ENCODE results near the gene NCAPH2. TPM values are rescaled to one million over a fixed set of nuclear protein-coding genes. Genes with fewer than 3 reads are reported as not detected.

Gene NCAPH2
- total and polyA plus RNA-seq, 2 of the 13 experiments (the other 11 are each of a cell fraction or from before 2014, with no cell fraction given): 28.1 to 64.4 TPM

DNA sequence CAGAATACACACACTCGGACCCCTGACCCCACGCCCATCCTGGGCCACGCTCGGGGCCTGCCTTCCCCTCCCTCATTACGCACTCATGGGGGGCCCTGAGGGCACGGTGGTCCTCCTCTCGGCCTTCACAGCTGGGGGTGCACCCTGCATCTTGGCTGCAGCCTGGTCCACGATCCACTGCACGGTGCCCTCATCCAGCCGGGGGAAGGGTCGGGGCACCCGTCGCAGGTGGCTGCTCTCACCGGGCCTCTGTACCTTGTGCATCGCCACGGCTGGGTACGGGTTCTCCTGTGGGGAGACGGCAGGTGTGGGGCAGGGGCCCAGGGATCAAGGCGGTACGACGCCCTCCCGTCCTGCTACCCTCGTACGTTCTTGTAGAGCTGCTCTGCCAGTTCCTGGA is 43.6 kb upstream of the NCAPH2 start:
- ChIA-PET CTCF (ENCODE audit: low intra/inter-chr PET ratio, low total read pairs) (no interaction called here), POLR2A (no interaction called here)
- TF ChIP-seq ZNF549 (CRISPR knock-in tag; IDR thresholded peaks at IDR 0.05) (no peak), ZNF335 (CRISPR knock-in tag; IDR thresholded peaks at IDR 0.05) (no peak), HDAC1 (CRISPR knock-in tag; IDR thresholded peaks at IDR 0.05) (no peak), ATF1 (CRISPR knock-in tag; IDR thresholded peaks at IDR 0.05) (no peak)
- no peaks in the 10 kb centered on the region for H3K27me3 ChIP-seq (ENCODE audit: control insufficient read depth in 1 of 2, insufficient read depth in 2 of 2, low read length in 2 of 2)
- no peak overlapping the region for H3K4me3 ChIP-seq (replicated peaks in 1 of 3; ENCODE audit: insufficient read depth in 1 of 3, low read depth in 2 of 3, low read length in 3 of 3)
- peaks cover 4% of the 10 kb centered on the region for H3K79me2 ChIP-seq (ENCODE audit: insufficient read depth, low read length)
- ATAC-seq (no peak), FAIRE-seq (no peak), DNase-seq (ENCODE audit: low spot score) (no peak)
- H3K4me2 ChIP-seq (ENCODE audit: low read depth, low read length): no peak overlapping the region
- intact Hi-C loops (cut with micrococcal nuclease; ENCODE audit: unreplicated experiment): no loop called here
- 93% methylated on average over 22 of the region's 24 CpGs for WGBS (ENCODE audit: low lambda C conversion rate)
- no peak overlapping the region for H3K27ac ChIP-seq (ENCODE audit: extremely low read length, insufficient read depth, low read length)
- H3K9ac ChIP-seq (ENCODE audit: insufficient read depth, low read depth, low read length): no peak overlapping the region
- no peak overlapping the region for H2AFZ ChIP-seq (ENCODE audit: low read length)
- peaks cover 35 to 65% of the 10 kb centered on the region in 2 experiments; a peak in 4 of 5 replicates for H3K36me3 ChIP-seq (replicated peaks in 1 of 2; ENCODE audit: control insufficient read depth in 1 of 2, insufficient read depth in 2 of 2, low read length in 2 of 2)
- in situ Hi-C loops (cut with HindIII; ENCODE audit: extremely low pct_ligation_motif_present, low pct_unique_long_range_greater_than_20kb): no loop called here
- no peaks in the 10 kb centered on the region for H4K20me1 ChIP-seq (ENCODE audit: insufficient read depth, low read length)
- no peaks in the 10 kb centered on the region for H3K4me1 ChIP-seq (ENCODE audit: insufficient read depth, low read length)
- H3K9me3 ChIP-seq (ENCODE audit: low read length): no peaks in the 10 kb centered on the region
- no TSS peak for BruUV-seq (replicated peaks)

DNA sequence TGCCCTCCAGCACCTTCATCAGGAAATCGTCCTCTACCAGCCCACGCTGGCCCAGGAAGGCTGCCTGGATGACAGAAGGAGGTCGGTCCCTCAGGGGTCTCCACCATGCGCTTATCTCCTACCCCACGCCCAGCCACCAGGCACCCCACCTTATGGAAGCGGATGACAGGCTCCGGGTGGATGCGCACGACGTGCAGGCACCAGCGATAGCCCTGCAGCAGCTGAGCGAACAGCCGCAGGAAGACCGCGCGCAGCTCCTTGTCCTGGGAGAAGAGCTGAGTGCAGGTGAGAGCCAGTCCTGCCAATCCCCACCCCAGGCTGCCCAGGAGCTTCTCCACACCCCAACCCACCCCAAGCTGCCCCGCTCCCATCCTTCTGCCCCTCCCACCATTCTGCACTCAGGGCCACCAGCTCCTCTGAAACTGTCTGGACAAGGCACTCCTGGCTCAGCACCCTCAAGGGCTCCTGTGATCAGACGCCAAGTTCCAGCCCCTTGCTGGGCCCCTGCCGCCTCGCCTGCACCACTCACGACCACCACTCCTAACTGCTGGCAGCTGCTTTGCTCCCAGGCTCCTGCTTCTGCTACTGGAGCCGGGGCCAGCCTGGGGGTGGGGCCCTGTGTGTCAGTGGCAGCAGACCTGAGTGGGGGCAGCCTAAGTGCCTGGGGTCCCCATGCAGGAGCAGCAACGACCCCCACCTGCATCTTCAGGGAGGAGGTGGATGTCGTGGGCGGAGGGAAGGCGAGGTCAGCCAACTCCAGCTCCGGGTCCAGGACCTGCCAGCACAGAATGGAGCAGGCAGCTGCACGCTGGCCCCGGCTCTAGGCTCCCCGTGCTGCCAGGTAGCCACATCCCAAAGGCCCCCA is 42.7 kb upstream of the NCAPH2 start:
- ChIA-PET CTCF (ENCODE audit: low intra/inter-chr PET ratio, low total read pairs) (no interaction called here), POLR2A (no interaction called here)

More for the DNA sequence above, 42.7 kb upstream of the NCAPH2 start:
- Histone ChIP-seq H3K4me1 (ENCODE audit: insufficient read depth, low read length) (0 out of 2 replicates have a peak, but pooled peaks cover 5% of the 10 kb centered on the region), H3K27me3 (ENCODE audit: control insufficient read depth in 1 of 2, insufficient read depth in 2 of 2, low read length in 2 of 2) (no peaks in the 10 kb centered on the region), H4K20me1 (ENCODE audit: insufficient read depth, low read length) (peaks cover 3% of the 10 kb centered on the region; the same call in 1 of the 2 replicates), H3K79me2 (ENCODE audit: insufficient read depth, low read length) (peaks cover 11% of the 10 kb centered on the region), H2AFZ (ENCODE audit: low read length) (no peak overlapping the region), H3K36me3 (replicated peaks in 1 of 2; ENCODE audit: control insufficient read depth in 1 of 2, insufficient read depth in 2 of 2, low read length in 2 of 2) (peaks cover 31 to 59% of the 10 kb centered on the region in 2 experiments; a peak in 4 of 5 replicates), H3K9ac (ENCODE audit: insufficient read depth, low read depth, low read length) (no peak overlapping the region), H3K4me3 (replicated peaks in 1 of 3; ENCODE audit: insufficient read depth in 1 of 3, low read depth in 2 of 3, low read length in 3 of 3) (no peak overlapping the region), H3K27ac (ENCODE audit: extremely low read length, insufficient read depth, low read length) (no peak overlapping the region), H3K4me2 (ENCODE audit: low read depth, low read length) (no peak overlapping the region), H3K9me3 (ENCODE audit: low read length) (no peaks in the 10 kb centered on the region)
- DNase-seq (ENCODE audit: low spot score) (no peak), FAIRE-seq (no peak), ATAC-seq (no peak)
- in situ Hi-C loops (cut with HindIII; ENCODE audit: extremely low pct_ligation_motif_present, low pct_unique_long_range_greater_than_20kb) (no loop called here), intact Hi-C loops (cut with micrococcal nuclease; ENCODE audit: unreplicated experiment) (no loop called here)
- BruUV-seq (replicated peaks): no TSS peak
- TF ChIP-seq KDM2A (CRISPR knock-in tag; IDR thresholded peaks at IDR 0.05; ENCODE audit: borderline replicate concordance, low read depth): no peak
- TF ChIP-seq ZNF224 (CRISPR knock-in tag; IDR thresholded peaks at IDR 0.05): no peak
- TF ChIP-seq, protein P1, sequence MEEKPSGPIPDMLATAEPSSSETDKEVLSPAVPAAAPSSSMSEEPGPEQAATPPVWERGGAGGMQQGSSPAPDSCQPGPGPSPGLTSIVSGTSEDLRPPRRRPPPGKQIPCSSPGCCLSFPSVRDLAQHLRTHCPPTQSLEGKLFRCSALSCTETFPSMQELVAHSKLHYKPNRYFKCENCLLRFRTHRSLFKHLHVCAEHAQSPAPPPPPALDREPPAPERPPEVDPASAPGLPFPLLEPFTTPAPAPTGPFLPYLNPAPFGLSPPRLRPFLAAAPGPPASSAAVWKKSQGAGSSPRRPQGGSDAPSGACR (CRISPR knock-in tag; IDR thresholded peaks at IDR 0.05): no peak
- peak; percentile 36; the same call in 1 of the 2 replicates for TF ChIP-seq RBFOX2 (IDR thresholded peaks at IDR 0.05; ENCODE audit: low read depth, low read length)
- no peak for TF ChIP-seq FOXA1 (IDR thresholded peaks at IDR 0.05)
- no peak for TF ChIP-seq FOXA1 (CRISPR knock-in tag; IDR thresholded peaks at IDR 0.05)
- WGBS (ENCODE audit: low lambda C conversion rate): 98% methylated on average over 23 of the region's 30 CpGs

Data from HepG2 (cell line).